ENCODE measurements around the gene UPB1.

DNA sequence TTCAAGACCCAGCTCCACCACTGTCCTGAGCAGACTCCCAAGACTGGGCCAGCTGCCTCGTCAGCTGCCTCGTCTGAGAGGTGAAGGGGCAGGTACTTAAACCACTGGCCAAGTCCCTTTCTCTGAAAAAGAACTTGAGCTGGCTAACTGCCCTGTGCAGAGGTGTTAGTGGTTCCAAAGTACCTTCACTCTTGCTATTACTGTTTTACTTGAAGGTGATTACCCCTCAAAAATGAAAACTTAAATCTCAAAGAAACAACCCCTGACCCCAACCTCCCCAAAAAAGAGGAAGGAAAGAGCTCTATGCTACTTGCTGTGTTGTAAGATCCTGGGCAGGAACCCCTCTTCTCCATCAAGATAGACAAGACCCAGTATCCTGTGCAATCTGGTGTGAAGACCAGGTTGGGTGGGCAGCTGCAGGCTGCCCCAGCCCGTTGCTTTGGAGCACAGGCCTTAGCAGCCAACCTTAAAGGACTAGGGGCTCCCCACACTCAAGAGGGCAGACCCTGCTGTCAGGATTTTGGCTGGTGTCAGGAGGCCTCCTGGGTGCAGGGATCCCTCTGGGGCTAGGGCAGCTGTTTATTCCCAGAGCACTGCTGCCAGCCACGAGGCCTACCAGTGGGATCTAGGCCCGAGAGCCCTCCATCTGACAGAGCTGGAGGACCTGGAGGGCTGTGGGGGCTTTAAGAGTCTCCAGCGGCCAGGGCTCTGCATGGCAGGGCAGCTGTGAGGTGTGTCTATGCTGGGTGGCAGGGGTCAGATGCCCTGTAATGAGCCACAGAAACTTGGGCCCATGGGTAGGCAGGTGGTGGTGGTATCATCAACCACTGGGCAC lies 46.8 kb downstream of the UPB1 start:
- TF ChIP-seq EZH2 (IDR thresholded peaks at IDR 0.05): no peak
- no peak for TF ChIP-seq POLR2AphosphoS5 (IDR thresholded peaks at IDR 0.05; ENCODE audit: borderline replicate concordance, low read depth, low read length)

Measured in SK-N-MC (cell line).